Esophagus squamous epithelium (tissue), 4 donors: ENCODE results near the gene CABLES1.

Source experiments
- CTCF ChIP-seq, 6 experiments: fragments of 450-650 bp in 4 of 6; fragments of 200-600 bp in 2 of 6; sonication (generic) in 2 of 6; IDR thresholded peaks; one replicate each; pipeline ENCODE4 v1.5.1; 2016 to 2019; ENCODE audit warnings: antibody characterized with exemption in 6 of 6, mild to moderate bottlenecking in 4 of 6, moderate library complexity in 4 of 6
- POLR2A ChIP-seq, 4 donors: fragments of 450-650 bp; IDR thresholded peaks; one replicate each; pipeline ENCODE4 v1.6.1; 2017; ENCODE audit warnings: antibody characterized with exemption in 4 of 4, mild to moderate bottlenecking in 4 of 4, moderate library complexity in 3 of 4

DNA sequence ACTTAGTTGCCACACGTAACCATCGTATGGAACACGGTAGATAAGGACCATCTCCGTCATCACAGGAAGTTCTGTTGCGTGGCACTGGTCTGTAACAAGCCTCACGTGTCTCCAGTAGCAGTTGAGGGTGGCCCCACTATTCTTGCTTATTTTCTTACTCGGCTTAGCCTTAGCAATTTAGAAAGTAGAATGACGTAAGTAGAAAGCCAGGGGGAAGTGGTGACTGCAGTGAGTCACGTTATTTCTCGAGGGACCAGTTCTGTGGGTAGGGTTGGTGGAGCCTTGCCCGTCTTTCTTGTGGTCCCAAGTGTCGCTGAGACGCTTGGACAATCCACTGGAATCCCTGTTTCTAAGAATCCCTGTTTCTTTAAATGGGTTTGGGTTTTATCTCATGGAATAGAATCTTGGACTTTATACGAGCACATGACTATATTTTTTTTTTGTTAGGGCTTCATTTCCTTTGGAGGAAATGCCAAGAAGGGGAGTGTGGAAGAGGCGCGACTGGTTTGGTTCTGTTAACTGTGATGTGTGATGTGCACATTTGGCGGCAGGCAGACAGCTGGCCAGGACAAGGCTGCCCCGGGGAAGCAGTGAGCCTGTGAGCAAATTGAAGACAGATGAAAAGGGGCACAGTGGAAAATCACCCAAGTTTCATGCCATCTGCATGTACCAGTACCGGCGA lies 96.2 kb downstream of the CABLES1 start:
- no peak for TF ChIP-seq CTCF (IDR thresholded peaks at IDR 0.05)
- no peak for TF ChIP-seq POLR2A (IDR thresholded peaks at IDR 0.05)
